Epithelial cell of esophagus (primary cell): ENCODE measurements around the gene SIM2.

Source experiments
- DNase-seq: peaks from one replicate; pipeline ENCODE4 v3.0.0; 2010; ENCODE audit warnings: low read depth
- H3K4me3 ChIP-seq: 2 replicates; pipeline ENCODE4 v1.5.1; 2011; ENCODE audit warnings: mild to moderate bottlenecking, low read length, control low read depth
- TF ChIP-seq, protein P1 (sequence below): IDR thresholded peaks from 2 replicates; pipeline ENCODE4 v1.5.1; 2011; ENCODE audit warnings: low read depth, mild to moderate bottlenecking, low read length, control low read depth, inconsistent platforms; ENCODE audit not compliant: insufficient read depth; ENCODE audit errors: missing control alignments

Gene SIM2

DNA sequence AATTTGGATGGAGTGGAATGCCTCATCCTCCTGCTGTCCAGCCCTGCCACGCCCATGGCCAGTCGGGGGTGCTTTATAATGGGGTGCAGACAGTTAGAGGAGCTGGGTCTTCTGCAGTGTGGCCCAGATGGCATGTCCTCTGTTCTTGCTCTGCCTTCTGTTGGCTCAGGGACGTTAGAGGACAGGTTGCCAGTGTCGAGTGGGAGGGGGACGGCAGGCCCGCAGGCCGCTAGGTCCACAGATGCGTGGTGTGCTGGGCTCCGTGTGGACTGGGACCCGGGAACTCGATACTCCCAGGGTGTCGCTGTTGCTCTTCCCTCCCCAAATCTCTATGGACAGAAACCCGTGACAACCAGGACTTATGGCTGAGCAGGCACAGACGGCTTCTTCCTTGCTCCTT lies 33.3 kb downstream of the SIM2 start:
- TF ChIP-seq, protein P1, sequence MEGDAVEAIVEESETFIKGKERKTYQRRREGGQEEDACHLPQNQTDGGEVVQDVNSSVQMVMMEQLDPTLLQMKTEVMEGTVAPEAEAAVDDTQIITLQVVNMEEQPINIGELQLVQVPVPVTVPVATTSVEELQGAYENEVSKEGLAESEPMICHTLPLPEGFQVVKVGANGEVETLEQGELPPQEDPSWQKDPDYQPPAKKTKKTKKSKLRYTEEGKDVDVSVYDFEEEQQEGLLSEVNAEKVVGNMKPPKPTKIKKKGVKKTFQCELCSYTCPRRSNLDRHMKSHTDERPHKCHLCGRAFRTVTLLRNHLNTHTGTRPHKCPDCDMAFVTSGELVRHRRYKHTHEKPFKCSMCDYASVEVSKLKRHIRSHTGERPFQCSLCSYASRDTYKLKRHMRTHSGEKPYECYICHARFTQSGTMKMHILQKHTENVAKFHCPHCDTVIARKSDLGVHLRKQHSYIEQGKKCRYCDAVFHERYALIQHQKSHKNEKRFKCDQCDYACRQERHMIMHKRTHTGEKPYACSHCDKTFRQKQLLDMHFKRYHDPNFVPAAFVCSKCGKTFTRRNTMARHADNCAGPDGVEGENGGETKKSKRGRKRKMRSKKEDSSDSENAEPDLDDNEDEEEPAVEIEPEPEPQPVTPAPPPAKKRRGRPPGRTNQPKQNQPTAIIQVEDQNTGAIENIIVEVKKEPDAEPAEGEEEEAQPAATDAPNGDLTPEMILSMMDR, result no peak

DNA sequence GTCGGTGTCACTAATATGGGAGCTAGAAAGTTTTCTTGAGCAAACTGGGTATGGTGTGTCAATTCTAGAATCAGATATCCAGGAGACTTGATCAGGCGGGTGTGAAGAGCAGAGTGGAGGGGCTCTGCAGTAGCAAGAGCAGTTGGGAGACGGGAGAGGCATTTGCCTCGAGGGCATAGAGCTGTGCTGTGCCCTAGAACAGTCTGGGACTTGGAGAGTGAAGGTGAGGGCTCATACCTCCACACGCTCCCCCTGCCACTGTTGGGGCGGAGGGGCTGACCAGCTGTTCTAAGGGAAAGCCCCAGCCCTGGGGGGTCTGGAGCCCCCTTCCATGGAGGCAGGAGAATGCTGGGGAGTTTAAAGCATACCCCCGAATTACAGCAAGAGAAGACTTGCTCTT lies 33.8 kb downstream of the SIM2 start:
- TF ChIP-seq, protein P1, result no peak
- no peak for DNase-seq
- H3K4me3 ChIP-seq, result no peak overlapping the region

More for the DNA sequence above, 33.3 kb downstream of the SIM2 start:
- no peak overlapping the region for H3K4me3 ChIP-seq
- no peak for DNase-seq

- TF ChIP-seq, protein P1, result no peak
- DNase-seq, result no peak
- no peak overlapping the region for H3K4me3 ChIP-seq
Observed at GRCh38 chr21:36733857-36734256, 34.9 kb downstream of the SIM2 start.

DNA sequence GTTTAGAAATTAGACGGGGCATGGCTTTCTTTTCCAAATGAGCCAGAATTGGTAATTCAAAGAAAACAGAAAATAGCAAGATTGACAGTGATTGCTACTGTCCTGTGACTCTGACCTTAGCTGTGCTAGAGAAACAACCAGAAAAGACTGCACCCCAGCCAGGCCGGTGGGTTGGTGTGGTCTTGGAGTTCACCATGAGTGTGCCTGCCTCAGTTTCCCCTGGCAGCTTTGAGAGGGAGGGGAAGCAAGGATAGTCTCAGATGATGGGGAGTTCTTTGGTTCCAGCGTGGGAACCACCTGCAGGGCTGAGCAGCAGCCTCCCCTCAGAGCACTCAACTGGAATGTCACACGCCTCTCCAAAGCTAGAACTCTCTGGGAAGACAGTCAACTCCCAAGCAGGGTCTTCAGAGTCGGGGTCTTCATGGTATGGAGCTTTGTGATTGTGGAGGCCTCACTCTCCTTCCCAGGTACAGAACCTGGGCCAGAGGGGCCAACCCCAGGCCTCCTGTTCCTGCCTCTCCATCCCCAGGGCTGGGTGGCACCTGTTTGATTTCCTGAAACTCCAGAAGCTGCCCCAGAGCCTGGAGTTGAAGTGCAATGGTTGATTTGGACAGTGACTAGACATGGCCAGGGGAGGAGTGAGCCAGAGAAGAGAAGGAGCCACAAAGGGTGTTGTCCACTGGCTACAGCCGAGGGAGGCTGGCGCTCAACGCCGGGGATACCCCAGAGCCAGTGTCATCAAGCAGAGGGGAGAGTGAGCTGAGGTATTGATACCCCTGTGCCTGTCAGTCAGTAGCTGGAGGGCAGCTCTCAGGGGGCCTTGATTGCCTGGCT lies 35.7 kb downstream of the SIM2 start:
- DNase-seq, result no peak
- no peak overlapping the region for H3K4me3 ChIP-seq
- TF ChIP-seq, protein P1, result no peak

DNA sequence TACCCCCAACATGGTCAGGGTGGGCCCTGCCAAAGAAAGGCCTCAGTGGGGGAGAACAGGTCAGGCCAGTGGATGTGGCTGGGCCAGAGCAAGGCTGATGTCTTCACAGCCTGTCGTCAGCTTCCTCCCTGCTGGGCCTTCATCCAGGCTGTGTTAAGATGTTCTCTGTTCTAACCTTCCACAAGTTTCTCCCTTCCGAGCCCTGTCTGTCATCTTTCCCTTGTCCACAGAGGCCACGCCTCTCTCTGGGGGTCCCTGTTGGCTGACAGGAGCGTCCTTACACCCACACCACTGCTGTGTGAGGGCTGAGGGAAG lies 36.2 kb downstream of the SIM2 start:
- TF ChIP-seq, protein P1, result no peak
- no peak overlapping the region for H3K4me3 ChIP-seq
- no peak for DNase-seq

DNA sequence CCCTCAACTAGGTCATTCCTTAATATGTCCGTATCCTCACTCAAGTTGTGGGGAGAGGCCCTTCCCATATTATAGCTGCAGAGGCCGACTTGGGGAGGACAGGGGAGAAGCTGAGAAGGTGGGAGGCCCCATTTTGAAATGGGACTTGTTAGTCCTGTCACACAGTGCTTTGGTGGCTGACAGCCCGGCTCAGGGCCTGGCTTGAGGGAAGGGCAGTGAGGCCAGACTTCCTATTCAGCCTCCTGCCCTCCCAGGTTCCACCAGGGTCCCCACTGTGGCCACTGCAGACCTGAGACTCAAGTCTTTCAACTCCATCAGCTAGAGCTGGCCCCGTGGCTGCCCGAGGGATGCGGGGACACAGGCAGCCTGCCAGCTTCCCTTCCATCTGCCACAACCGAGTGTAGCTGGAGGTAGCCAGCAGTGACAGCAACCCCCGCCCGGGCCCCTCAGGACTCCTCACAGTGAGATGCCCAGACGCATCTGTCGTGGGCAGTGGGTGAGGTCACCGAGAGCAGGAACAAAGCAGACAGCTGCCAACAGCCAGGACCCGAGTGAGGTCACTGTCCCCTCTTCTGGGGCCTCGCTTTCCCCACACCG lies 36.9 kb downstream of the SIM2 start:
- TF ChIP-seq, protein P1, result no peak
- no peak for DNase-seq
- H3K4me3 ChIP-seq, result no peak overlapping the region
